ENCODE measurements around the gene LRRC56.
A peak's percentile ranks its signal among the peaks of the same experiment; 100 is the strongest.

The LRRC56 gene

DNA sequence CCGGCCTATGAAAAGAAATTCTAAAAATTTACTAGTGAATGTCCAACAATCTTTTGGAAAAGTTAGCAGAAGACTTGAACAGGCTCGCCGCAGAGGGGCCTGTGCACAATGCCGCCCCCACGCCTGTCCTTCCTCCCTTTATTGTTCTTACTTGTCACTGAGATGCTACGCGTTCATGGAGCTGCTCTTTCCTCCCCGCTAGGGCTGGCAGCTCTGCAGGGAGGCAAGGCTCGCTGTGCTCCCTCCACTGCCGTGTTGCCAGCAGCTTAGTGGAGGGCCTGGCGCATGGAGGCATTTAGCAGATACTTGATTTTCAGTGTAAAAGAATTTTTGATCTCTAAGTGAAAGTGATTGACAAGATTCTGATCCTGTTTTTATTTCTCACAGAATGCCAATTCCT, 53.7 kb downstream of the LRRC56 start:
- no peak overlapping the region for H3K4me3 ChIP-seq (ENCODE audit: low read depth, low read length)
- TF ChIP-seq, protein P1, sequence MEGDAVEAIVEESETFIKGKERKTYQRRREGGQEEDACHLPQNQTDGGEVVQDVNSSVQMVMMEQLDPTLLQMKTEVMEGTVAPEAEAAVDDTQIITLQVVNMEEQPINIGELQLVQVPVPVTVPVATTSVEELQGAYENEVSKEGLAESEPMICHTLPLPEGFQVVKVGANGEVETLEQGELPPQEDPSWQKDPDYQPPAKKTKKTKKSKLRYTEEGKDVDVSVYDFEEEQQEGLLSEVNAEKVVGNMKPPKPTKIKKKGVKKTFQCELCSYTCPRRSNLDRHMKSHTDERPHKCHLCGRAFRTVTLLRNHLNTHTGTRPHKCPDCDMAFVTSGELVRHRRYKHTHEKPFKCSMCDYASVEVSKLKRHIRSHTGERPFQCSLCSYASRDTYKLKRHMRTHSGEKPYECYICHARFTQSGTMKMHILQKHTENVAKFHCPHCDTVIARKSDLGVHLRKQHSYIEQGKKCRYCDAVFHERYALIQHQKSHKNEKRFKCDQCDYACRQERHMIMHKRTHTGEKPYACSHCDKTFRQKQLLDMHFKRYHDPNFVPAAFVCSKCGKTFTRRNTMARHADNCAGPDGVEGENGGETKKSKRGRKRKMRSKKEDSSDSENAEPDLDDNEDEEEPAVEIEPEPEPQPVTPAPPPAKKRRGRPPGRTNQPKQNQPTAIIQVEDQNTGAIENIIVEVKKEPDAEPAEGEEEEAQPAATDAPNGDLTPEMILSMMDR (conservative IDR thresholded peaks at IDR 0.05; ENCODE audit: low read depth, low read length), result no peak
- no peak for DNase-seq (ENCODE audit: low read depth)

DNA sequence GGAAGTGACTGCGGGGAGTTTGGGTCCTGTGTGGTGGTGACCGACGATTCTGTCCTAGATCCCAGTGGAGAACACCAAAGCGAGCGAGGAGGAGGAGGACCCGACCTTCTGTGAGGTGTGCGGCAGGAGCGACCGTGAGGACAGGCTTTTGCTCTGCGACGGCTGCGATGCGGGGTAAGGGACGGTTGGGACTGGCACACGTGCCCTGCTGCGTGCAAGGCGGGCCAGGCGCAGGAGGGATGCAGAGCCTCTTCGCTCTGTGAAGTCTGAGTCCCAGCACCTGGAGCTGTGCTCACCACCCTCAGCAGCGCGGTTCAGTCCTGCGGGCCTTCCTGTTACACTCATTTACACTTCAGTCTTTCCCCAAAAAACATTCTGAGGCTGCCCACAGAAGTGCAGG, 55.2 kb downstream of the LRRC56 start:
- TF ChIP-seq, protein P1 (conservative IDR thresholded peaks at IDR 0.05; ENCODE audit: low read depth, low read length), result no peak
- DNase-seq (ENCODE audit: low read depth), result no peak
- H3K4me3 ChIP-seq (ENCODE audit: low read depth, low read length), result no peak overlapping the region

DNA sequence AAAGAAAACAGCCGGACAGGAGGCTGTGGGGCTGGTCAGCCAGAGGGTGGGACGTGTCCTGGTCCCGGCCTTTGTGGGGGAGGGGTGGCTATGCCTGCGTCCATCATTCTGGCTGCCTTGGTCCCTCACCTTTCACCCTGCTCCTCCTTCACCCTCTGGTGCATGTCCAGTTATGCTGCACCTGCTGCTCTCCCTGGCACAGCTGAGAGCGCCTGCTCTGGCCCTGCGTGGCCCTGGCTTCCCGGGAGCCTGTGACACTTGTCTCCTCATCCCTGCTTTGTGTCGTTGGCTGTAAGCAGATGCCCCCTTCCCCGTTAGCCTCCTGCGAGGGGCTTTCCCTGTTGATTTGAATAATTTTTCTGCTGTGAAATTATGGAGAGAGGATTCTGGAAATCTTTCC, 55.6 kb downstream of the LRRC56 start:
- TF ChIP-seq, protein P1 (conservative IDR thresholded peaks at IDR 0.05; ENCODE audit: low read depth, low read length), result no peak

DNA sequence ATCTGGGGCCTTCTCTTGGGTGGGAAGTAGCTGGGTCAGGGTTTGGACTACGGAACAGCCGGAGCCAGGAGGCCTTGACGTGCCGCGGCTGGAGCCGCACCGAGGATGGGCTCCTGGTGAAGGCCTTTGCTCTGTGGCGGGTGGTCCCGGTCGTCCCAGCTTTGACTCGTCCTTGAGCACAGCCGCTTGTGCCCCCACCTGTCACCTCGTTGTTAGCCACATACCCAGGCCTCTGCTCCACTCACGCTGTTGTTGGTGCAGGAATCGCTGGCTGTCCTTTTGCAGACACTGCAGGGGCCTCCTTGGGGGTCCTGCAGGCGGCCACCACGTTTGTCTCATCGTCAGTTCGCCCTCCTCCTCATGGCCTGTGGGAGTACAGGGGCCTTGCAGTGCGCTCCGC, 56.0 kb downstream of the LRRC56 start:
- DNase-seq (ENCODE audit: low read depth), result no peak
- TF ChIP-seq, protein P1 (conservative IDR thresholded peaks at IDR 0.05; ENCODE audit: low read depth, low read length), result no peak
- H3K4me3 ChIP-seq (ENCODE audit: low read depth, low read length), result no peak overlapping the region

More for the DNA sequence above, 55.6 kb downstream of the LRRC56 start:
- no peak overlapping the region for H3K4me3 ChIP-seq (ENCODE audit: low read depth, low read length)
- DNase-seq (ENCODE audit: low read depth), result no peak

DNA sequence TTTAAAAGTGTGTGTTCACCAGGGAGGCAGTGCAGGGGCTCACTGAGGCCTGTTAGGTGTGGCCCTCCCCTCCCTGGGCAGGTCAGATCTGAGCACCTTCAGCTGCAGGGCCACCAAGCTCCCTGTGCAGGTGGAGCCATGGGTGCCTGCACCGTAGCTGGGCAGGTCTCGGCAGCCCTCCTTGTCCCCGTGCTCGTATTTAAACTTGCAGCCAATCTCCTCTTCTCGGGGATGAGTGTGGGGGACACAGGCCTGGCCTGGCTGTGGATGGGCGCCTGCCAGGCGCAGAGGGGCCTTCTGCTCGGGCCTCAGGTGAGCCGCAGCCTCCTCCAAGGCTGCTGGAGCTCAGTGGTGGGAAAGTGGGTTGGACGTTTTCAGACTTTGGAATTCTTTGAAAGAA, 58.1 kb downstream of the LRRC56 start:
- no peak overlapping the region for H3K4me3 ChIP-seq (ENCODE audit: low read depth, low read length)
- TF ChIP-seq, protein P1 (conservative IDR thresholded peaks at IDR 0.05; ENCODE audit: low read depth, low read length), result no peak
- no peak for DNase-seq (ENCODE audit: low read depth)

DNA sequence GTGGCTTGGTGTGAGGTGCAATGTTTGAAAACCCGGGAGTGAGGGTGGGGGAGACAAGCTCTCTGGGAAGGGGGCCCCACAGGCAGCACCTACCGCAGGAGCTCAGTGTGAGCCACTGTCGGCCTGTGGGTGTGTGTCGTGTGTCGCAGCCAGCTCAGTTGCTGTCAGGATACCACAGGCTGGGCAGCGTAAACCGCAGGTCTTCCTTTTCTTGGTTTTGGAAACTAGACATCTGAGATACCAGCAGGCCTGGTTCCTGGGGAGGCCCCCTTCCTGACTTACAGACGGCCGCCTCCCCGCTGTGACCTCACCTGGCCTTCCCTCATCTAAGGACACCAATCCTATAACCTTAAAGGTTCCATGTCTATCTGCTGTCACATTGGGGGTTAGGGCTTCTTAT, 59.0 kb downstream of the LRRC56 start:
- TF ChIP-seq, protein P1 (conservative IDR thresholded peaks at IDR 0.05; ENCODE audit: low read depth, low read length), result no peak
- DNase-seq (ENCODE audit: low read depth), result no peak
- no peak overlapping the region for H3K4me3 ChIP-seq (ENCODE audit: low read depth, low read length)

DNA sequence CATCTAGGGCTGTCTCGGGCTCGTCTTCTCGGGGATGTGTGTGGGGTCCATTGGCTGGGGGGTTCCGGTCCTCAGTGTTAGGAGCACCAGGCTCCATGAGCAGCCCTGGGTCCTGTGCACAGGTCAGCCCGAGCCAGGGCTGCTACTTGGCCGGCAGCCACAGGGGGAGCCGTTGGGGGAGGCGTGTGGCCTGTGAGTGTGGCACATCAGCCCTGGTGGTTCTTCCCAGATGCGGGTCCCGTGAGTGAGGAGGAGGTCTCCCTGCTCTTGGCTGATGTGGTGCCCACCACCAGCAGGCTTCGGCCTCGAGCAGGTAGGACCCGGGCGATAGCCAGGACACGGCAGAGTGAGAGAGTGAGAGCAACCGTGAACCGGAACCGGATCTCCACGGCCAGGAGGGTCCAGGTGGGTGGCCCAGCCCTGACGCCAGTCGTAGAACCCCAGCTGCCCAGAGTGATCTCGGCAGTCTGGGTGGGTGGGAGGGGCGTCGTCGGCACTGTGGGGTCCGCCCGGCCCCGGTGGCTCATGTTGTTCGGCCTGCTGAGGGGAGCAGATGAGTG, 59.9 kb downstream of the LRRC56 start:
- TF ChIP-seq, protein P1 (conservative IDR thresholded peaks at IDR 0.05; ENCODE audit: low read depth, low read length), result peak; percentile 29
- DNase-seq (ENCODE audit: low read depth), result no peak
- H3K4me3 ChIP-seq (ENCODE audit: low read depth, low read length), result no peak overlapping the region
